PFSK-1 (cell line): ENCODE data around the gene EME2.
A peak's percentile ranks its signal among the peaks of the same experiment; 100 is the strongest.

Experiments used
- FOXP2 ChIP-seq: optimal IDR thresholded peaks from 2 replicates; pipeline ENCODE3; 2011; ENCODE audit warnings: borderline replicate concordance, control low read depth, inconsistent platforms; ENCODE audit not compliant: insufficient read depth; ENCODE audit errors: extremely low read length, extremely low read depth
- POLR2AphosphoS5 ChIP-seq: IDR thresholded peaks from 2 replicates; pipeline ENCODE4 v1.6.1; 2012; ENCODE audit warnings: low read depth, mild to moderate bottlenecking, control low read depth, low read length, moderate library complexity
- SIN3A ChIP-seq: IDR thresholded peaks from 2 replicates; pipeline ENCODE4 v1.6.1; 2012; ENCODE audit warnings: mild to moderate bottlenecking, low read length, moderate library complexity, borderline replicate concordance; ENCODE audit not compliant: insufficient read depth
- TAF1 ChIP-seq: IDR thresholded peaks from 2 replicates; pipeline ENCODE4 v1.6.1; 2012; ENCODE audit warnings: low read length, control low read depth, borderline replicate concordance; ENCODE audit not compliant: insufficient read depth
- TF ChIP-seq, protein P1 (sequence below), 2 experiments: IDR thresholded peaks; 2 replicates each; pipeline versions ENCODE4 v1.6.1 to v1.8.0; 2011 to 2012; ENCODE audit warnings: low read depth in 2 of 2, low read length in 2 of 2, control low read depth in 1 of 2, inconsistent platforms in 1 of 2, mild to moderate bottlenecking in 1 of 2, moderate library complexity in 1 of 2; ENCODE audit not compliant: insufficient read depth in 1 of 2

The EME2 gene

GRCh38 chr16:1777375-1778199, 5.0 kb downstream of the EME2 start:
- TF ChIP-seq, protein P1, sequence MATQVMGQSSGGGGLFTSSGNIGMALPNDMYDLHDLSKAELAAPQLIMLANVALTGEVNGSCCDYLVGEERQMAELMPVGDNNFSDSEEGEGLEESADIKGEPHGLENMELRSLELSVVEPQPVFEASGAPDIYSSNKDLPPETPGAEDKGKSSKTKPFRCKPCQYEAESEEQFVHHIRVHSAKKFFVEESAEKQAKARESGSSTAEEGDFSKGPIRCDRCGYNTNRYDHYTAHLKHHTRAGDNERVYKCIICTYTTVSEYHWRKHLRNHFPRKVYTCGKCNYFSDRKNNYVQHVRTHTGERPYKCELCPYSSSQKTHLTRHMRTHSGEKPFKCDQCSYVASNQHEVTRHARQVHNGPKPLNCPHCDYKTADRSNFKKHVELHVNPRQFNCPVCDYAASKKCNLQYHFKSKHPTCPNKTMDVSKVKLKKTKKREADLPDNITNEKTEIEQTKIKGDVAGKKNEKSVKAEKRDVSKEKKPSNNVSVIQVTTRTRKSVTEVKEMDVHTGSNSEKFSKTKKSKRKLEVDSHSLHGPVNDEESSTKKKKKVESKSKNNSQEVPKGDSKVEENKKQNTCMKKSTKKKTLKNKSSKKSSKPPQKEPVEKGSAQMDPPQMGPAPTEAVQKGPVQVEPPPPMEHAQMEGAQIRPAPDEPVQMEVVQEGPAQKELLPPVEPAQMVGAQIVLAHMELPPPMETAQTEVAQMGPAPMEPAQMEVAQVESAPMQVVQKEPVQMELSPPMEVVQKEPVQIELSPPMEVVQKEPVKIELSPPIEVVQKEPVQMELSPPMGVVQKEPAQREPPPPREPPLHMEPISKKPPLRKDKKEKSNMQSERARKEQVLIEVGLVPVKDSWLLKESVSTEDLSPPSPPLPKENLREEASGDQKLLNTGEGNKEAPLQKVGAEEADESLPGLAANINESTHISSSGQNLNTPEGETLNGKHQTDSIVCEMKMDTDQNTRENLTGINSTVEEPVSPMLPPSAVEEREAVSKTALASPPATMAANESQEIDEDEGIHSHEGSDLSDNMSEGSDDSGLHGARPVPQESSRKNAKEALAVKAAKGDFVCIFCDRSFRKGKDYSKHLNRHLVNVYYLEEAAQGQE (IDR thresholded peaks at IDR 0.05; ENCODE audit: insufficient read depth in 1 of 2, low read depth in 2 of 2, low read length in 2 of 2), result no peak
- TF ChIP-seq POLR2AphosphoS5 (no peak; the same call in 1 of the 2 replicates), FOXP2 (no peak), SIN3A (no peak), TAF1 (no peak)

GRCh38 chr16:1778200-1779179, 5.9 kb downstream of the EME2 start:
- TF ChIP-seq, protein P1 (IDR thresholded peaks at IDR 0.05; ENCODE audit: insufficient read depth in 1 of 2, low read depth in 2 of 2, low read length in 2 of 2), result no peak
- no peak for TF ChIP-seq SIN3A

DNA sequence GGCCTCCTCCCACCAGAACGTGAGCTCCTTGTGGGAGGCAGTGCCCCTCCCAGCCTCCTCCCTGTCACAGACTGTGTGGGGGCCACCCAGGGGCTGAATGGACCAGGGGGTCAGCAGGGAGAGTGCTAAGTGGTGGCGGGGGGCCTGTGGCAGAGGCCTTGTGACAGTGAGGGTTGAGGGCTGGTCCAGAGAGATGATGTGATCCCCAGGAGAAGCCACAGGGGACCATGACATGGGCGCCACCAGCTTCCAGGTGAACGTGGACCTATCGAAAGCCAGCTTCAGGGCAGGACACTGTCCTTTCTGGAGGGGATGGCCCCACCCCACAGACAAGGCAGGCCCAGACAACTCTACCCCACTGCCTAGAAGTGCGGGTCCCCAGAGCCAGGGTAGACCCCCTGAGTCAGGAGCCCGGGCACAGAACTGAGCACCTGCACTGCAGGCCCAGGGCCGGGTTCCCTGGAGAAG, 6.7 kb downstream of the EME2 start:
- TF ChIP-seq POLR2AphosphoS5, result peak; percentile 8; the same call in 1 of the 2 replicates
- TF ChIP-seq TAF1, result no peak

- TF ChIP-seq SIN3A (no peak), TAF1 (no peak), POLR2AphosphoS5 (0 out of 2 replicates have a peak, but pooled peaks have one; percentile 17), FOXP2 (no peak)
These were observed 7.4 kb downstream of the EME2 start for GRCh38 chr16:1779741-1780676.

DNA sequence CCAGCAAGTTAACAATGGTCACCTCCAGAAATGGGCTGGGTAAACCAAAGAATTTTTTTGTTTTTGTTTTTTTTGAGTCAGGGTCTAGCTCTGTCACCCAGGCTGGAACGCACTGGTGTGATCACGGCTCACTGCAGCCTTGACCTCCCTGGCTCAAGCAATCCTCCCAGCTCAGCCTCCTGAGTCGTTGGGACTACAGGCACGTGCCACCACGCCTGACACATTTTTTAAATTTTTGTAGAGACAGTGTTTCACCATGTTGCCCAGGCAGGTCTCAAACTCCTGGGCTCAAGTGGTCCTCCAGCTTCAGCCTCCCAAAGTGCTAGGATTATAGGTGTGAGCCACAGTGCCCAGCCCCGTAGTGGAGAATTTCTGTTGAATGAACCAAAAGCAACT, 8.1 kb downstream of the EME2 start:
- TF ChIP-seq TAF1 (no peak), SIN3A (no peak), FOXP2 (no peak), POLR2AphosphoS5 (no peak)
- TF ChIP-seq, protein P1 (IDR thresholded peaks at IDR 0.05; ENCODE audit: insufficient read depth in 1 of 2, low read depth in 2 of 2, low read length in 2 of 2), result no peak
